Anterior cingulate cortex (tissue), 58 donors: ENCODE results near the gene ATP6V1G3.
"Not testable (repeated sequence)": the region's sequence is repeated elsewhere in the genome, so short reads cannot be mapped to it uniquely, and the experiment has no call there.

Source experiments
- DNase-seq, 58 donors: peaks; one replicate each; lab custom pipeline; 2025; lab: John Stamatoyannopoulos, UW

Gene ATP6V1G3

DNA sequence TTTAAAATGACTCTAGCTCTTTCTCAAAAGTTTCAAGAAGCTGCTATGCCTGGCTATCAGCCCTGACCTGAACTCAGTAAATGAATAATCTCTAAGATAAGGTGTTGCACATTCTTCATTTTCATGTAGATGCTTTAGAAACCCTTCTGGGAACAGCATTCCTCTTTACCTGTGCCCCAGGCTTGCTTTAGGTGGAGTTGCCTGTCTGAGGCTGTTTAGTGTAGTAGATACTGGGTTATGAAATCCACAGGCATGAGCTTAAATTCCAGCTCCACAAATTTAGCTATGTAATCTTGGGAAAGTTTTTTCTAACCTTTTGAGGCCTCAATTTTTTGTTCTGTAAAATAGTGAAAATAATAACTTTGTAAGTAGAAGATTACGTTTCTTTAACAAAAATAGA is 41.6 kb downstream of the ATP6V1G3 start:
- no peak for DNase-seq

DNA sequence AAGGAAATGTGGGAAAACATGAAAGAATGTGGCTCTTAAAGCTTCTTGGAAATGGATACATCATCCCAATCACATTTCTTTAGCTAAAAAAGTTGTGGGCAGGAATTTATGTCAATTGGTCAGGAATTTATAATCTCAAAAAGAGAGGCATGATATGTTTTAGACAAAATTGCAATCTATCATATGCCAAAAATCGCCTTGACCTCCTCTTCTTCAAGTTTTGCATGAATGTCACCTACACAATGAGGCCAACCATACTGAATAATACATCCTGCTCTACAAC is 42.4 kb downstream of the ATP6V1G3 start:
- no peak for DNase-seq

DNA sequence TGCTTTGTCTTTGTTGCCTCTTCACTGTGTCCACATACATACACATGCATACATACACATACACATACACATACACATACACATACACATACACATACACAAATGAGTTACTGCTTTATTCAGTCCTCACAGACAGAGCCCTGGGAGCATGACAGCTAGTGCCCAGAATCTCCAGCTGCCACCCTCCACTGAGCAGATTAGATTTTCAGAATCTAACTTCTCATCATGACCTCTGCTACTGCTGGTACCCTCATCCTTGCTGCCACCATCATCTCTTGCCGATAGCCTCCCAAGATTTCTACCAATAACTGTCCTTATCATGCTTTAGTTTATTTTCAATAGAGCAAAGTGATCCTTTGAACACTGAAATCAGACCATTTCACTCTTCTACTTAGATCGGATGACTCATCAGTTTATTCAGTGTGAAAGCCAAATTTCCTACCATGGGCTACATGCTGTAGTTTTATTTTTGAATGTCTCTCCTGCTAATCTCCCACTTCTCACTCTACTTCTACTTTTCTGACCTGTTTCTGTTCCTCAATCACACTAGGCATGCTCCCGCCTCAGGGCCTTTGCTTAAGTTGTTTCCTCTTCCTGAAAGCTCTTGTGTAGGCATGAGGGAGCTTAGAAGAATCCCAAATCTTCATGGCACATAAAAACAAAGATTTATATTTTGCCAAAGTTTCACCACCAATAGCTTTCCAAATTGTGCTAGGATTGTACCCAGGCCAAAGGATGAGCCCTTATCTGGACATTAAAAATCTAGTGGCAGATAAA is 43.0 kb downstream of the ATP6V1G3 start:
- peak in 5 of 58 donors; percentile 3 to 33 (median 4) for DNase-seq

DNA sequence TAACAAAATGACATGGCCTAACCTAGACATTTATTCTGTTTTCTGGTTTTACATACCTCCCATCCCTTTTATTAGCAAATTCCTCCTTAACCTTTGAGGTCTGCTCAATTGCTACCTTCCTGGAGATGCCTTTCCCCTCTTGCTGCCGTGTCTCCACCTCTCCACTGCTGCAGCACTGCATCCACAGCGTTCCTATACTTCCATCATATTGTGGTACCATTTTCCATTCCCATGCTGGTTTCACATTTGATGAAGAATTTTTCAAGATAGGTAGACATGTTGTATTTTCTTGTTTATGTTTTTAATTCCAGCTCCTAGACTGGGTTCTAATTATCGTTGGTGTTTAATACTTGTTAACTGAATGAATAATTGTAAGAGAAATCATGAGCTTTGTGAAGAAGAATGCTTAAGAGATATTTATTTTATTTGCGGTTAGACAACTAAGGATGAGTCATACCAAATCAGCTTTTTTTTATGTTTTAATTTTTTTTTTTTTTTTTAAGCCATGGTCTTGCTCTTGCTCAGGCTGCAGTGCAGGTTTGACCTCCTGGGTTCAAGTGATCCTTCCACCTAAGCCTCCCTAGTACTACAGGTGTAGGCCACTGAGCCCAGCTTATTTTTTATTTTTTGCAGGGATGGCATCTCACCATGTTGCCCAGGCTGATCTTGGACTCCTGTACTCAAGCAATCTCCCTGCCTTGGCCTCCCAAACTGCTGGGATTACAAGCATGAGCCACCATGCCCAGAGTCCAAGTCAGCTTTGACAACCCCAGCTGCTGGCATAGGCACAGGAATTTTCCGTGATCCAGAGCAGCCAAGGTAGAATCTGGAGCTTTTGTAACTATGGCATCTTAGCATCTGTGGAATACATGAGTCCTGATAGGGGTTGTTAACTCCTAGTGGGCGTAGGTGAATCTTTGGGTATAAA is 44.0 kb downstream of the ATP6V1G3 start:
- no peak for DNase-seq

DNA sequence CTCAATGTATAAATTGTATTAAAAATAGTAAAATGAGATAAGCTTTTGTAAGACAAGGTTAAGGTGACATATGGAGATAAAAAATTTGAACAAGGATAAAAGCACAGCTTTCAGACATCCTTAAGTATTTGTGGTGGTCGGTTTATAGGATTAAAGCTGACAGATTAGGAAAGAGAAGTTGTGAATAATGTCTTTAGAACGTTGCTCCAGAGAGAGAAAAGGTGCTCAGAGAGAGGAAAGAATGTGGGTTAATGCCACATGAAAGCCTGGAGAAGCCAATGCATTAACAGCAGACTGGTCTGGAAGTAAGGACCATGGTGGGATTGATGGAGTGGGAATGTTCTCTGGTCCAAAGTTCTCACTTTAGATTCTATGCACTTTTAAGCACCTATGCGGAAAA is 44.8 kb downstream of the ATP6V1G3 start:
- DNase-seq: no peak

DNA sequence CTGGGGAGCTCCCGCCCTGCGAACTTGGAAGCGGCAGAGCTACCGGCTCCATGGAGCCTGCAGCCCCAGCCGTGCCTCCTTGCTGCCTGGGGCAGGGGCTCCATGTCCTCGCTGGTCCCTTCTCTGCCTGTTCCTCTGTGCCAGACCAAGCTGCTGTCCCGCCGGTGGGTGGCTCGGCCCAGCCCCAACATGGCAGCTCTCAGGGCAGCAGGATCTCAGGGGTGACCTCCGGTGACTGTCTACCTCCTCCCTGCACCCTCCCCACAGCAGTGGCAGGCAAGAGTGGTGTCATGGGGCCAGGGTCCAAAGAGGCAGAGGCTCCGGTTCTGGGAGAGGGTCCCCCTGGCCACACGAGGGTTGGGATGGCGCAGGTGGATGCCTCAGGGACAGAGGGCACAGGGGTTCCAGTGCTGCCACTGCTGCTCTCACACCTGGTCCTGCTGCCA is 45.8 kb downstream of the ATP6V1G3 start:
- no peak for DNase-seq

DNA sequence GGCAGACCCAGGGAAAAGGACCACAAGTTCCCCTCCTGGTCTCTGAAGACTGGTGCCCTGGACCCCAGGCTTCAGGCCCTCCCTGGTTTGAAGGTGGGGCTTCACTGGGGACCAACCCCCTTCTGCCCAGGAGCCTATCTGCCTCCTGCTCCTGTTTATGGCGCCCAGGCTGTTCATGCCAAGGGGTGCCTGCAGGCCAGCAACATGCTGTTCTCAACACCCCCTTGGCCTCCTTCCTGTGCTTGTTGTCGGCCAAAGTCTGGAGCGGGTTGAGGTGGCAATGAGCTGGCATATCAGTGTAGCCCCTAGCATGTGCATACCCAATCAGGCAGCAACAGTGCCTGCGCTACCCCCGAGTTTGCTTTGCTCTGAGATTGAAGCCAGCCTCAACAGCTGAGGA is 46.3 kb downstream of the ATP6V1G3 start:
- no peak for DNase-seq

DNA sequence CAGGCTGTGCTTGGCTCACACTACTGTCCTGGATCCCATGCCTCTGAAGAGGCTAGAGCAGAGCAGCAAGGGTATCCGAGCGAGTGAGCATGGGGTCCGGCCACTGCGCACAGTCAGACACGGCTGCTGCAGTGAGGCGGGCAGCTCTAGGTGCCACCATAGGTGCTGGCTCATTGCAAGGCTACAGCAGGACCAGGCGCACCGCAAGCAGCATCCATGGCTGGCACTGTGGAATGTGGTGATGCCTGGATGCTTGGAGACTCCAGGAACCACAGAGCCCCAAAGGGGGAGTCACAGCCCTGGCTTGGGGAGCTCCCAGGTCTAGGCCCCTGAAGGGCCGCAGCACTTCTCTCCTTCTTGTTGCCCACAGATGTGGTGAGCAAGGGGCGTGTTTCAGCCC is 47.2 kb downstream of the ATP6V1G3 start:
- no peak for DNase-seq

DNA sequence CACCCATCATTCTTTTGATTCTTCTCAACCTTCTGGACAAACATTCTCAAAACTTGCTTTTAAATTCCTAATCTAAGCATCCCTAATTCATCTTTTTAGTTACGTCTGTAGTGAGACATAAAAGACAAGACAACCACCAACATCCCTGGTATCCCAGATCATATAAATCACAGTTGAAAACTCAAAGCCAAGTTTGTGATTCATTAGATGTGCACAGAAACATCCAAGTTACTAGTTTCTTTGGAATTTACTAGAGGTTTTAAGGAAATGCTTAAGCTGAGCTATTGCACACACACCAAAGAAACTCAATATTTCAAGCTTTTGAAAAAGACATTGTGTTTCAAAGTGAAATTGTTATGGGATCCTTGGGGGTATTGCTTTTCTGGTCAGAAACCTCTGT is 47.6 kb downstream of the ATP6V1G3 start:
- DNase-seq: no peak

DNA sequence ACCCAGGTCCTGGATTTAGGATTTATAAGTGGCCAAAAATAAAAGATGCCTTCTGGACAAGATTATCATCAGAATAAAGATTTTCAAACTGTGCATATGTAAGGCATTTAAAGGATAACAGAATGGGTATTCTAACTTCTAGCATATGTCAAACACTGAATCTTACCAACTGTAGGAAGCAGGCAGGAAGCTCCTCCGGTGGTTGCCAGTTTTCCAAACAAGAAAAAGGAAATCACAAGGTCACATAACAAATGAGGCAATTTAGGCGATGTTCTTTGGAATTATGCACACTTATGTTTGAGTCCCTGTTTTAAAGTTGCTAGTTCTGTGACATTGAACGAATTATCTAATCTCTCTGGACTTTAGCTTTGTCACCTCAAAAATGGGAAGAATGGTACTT is 48.9 kb downstream of the ATP6V1G3 start:
- no peak for DNase-seq

DNA sequence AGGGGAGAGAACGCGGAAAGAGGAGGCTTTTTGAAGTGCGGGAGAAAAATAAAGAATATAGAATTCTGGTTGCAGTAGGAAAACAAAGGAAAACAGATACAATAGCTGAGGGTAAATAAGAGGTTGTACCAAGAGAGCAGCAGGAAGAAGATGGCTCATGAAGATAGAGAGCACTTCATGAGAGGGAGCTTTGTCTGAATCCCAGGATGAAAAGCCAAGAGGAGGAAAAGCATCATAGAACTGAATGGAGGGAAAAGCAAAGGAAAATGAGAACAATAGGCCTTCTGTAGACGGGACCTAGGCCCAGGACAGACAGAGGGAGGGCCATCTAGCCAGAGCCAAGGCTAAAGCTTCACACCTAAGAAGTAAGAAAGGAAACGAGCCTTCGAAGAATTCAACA is 49.5 kb downstream of the ATP6V1G3 start:
- DNase-seq: no peak

DNA sequence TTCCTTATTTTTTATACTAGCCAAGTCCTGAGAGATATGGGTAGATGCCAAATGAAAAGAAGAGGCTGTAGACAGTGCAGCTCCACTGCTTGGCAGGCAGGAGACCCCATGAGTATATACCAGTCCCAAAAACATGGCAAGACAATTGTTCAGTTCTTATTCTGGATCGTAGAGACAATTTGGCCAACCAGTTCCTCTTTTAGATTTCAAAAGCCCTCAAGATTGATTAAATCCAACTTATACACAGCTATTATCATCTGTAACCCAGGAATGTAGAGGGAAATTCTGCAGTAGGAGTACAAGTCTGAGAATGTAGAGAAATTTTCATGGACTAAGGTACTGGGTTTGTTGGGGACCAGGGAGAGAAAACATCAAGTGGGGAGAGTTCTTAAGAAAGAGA is 50.3 kb downstream of the ATP6V1G3 start:
- no peak for DNase-seq

DNA sequence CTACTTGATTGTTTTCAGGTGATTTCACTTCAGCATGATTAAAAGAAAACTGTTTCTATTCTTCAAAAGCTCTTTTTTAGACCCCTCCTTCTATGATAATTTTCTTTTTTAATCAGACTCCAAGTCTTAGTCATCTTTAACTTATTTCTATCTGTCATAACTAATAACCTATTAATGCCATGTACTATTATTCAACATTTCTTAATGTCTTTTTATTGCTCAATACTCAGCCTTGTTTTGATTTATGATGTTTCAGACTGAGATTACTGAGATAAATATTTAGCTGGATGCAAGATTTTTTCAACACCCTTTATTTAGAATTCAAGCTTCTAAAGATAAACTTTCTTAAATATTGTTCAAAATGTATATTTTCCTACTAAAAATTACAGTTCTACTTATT is 53.6 kb downstream of the ATP6V1G3 start:
- no peak for DNase-seq

DNA sequence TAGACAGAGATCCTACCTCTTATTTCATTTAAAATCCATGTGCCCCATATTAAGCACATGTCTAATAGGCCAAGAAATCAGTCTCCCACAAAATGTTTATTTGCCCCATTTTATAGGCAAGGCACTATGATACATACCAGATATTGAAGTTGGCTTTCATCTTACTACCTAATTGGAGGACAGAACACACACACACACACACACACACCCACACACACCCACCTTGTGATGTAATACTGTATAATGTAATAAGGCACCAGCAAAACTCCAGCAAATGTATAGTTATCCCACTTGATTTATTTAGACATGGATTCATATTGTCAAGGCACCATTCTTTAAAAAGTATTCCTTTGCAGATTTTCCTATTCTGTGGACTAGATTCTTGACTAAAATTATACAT is 56.8 kb downstream of the ATP6V1G3 start:
- DNase-seq: no peak

DNA sequence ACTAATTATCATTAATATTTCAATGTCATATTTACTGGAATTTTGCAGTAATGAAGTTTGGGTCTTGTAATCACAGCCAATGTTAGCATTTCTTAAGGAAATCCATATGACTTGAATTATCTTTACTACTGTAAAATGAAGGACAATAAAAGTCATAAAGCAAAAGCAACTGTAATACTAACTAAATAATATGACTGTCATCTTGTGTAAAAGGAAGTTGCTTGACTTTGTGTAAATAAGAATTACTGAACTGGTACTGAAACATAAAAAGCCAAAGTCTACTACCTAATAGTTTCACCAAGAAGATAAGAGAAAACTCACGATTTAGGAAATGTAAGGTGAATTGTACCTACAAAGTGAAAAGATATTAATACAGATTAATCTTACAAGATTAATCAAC is 57.5 kb downstream of the ATP6V1G3 start:
- no peak for DNase-seq

DNA sequence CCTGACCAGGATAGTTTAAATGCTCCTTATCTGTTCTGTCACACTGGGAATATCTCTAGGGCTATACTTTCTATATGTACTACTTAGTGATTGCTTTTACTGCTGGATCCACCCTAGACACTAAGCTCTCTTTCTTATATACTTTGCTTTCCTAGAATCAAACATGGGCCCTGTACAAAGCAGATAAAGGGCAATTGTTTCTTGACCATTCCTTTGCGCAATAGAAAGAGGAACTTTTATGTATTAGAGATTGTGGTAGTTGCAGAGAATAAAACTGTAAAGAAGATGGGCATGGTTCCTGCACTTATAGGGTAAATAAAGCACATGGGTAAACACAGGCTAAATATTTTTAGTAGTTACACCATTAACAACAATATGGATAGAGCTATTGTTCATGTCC is 58.8 kb downstream of the ATP6V1G3 start:
- DNase-seq: no peak

DNA sequence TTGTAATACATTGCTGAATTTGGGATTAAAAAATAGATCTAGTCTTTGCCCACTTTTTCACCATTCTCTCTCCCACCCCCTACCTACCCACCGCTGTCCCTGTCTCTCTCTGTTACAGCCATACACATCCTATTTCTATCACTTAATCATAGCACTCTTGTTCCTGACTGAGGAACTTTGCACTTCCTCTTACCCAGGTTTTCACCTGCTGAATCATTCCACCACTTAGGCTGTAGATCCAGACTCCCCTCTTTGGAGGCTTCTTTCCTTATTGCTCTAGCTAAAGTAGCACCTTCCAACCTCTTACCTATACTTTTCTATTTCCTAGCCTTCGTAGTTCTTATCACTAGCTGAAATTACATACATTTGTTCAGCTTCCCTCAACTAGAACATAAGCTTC is 59.6 kb downstream of the ATP6V1G3 start:
- no peak for DNase-seq

DNA sequence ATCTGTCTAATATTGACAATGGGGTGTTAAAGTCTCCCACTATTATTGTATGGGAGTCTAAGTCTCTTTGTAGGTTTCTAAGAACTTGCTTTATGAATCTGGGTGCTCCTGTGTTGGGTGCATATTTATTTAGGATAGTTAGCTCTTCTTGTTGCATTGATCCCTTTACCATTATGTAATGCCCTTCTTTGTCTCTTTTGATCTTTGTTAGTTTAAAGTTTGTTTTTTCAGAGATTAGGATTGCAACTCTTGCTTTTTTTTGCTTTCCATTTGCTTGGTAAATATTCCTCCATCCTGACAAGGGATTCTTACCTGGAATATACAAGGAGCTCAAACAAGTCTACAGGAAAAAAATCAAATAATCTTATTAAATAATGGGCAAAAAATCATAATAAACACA is 63.1 kb downstream of the ATP6V1G3 start:
- not testable (repeated sequence) for DNase-seq
